ENCODE results near the gene RPS4Y2.

The RPS4Y2 gene
- long read RNA-seq, donor 1 = 0 reads
- long read RNA-seq, donor 2 = 0 reads
- long read RNA-seq, donor 3 = 0 reads
- long read RNA-seq, donor 4 = 0 reads
- long read RNA-seq, donor 5 = 0 reads
- long read RNA-seq, donor 6 = 0 reads
- long read RNA-seq, donor 7 = 0 reads
- long read RNA-seq, donor 8 = 0 reads

- no peak for DNase-seq
Measured at GRCh38 chrY:20755808-20756207, at the start of gene RPS4Y2. TSS of gene RPS4Y2 (plus strand) at chrY:20756108. CDS start at chrY:20756164, 56 bp downstream.

- no peak for DNase-seq
Measured at GRCh38 chrY:20714391-20714790, 41.5 kb upstream of the RPS4Y2 start.

- DNase-seq = no peak
Measured at GRCh38 chrY:20726184-20726907, 29.6 kb upstream of the RPS4Y2 start.

- DNase-seq = no peak
Measured at GRCh38 chrY:20735200-20735599, 20.7 kb upstream of the RPS4Y2 start.

- DNase-seq = no peak
Measured at GRCh38 chrY:20739806-20740205, 16.1 kb upstream of the RPS4Y2 start.

- DNase-seq = no peak
Measured at GRCh38 chrY:20740609-20741008, 15.3 kb upstream of the RPS4Y2 start.

- no peak for DNase-seq
Measured at GRCh38 chrY:20745060-20745459, 10.8 kb upstream of the RPS4Y2 start.

- no peak for DNase-seq
Measured at GRCh38 chrY:20746919-20747318, 9.0 kb upstream of the RPS4Y2 start.

GRCh38 chrY:20763869-20764268 lies 8.0 kb downstream of the RPS4Y2 start:
- no peak for DNase-seq

GRCh38 chrY:20765117-20765516 lies 9.2 kb downstream of the RPS4Y2 start:
- DNase-seq = no peak

- no peak for DNase-seq
Measured at GRCh38 chrY:20770755-20771154, 14.8 kb downstream of the RPS4Y2 start.

- DNase-seq = no peak
Measured at GRCh38 chrY:20776104-20776503, 20.2 kb downstream of the RPS4Y2 start.

- DNase-seq = no peak
Measured at GRCh38 chrY:20780104-20780654, 24.3 kb downstream of the RPS4Y2 start.

GRCh38 chrY:20780776-20781175 lies 24.9 kb downstream of the RPS4Y2 start:
- no peak for DNase-seq

- no peak for DNase-seq
Measured at GRCh38 chrY:20781408-20781807, 25.5 kb downstream of the RPS4Y2 start.

GRCh38 chrY:20784965-20785364 lies 29.1 kb downstream of the RPS4Y2 start:
- no peak for DNase-seq

- DNase-seq = no peak
Measured at GRCh38 chrY:20787076-20787475, 31.2 kb downstream of the RPS4Y2 start.

- no peak for DNase-seq
Measured at GRCh38 chrY:20798351-20799049, 42.6 kb downstream of the RPS4Y2 start.

- no peak for DNase-seq
Measured at GRCh38 chrY:20802659-20803058, 46.8 kb downstream of the RPS4Y2 start.

GRCh38 chrY:20806243-20806642 lies 50.3 kb downstream of the RPS4Y2 start:
- no peak for DNase-seq

GRCh38 chrY:20813459-20813858 lies 57.6 kb downstream of the RPS4Y2 start:
- DNase-seq = no peak

GRCh38 chrY:20814794-20815193 lies 58.9 kb downstream of the RPS4Y2 start:
- DNase-seq = no peak

- DNase-seq = no peak
Measured at GRCh38 chrY:20817067-20817466, 61.2 kb downstream of the RPS4Y2 start.
